Stimulated activated CD8-positive, alpha-beta memory T cell treated with anti-CD3 and anti-CD28 coated beads, Interleukin-15, amount 100 ng/mL, for 1 hour (primary cell): ENCODE data around the gene FAM50A.

Experiments used
- DNase-seq: peaks from one replicate; pipeline ENCODE4 v3.0.0-alpha.2; 2020; ENCODE audit warnings: low read depth

The FAM50A gene

GRCh38 chrX:154440623-154441357 lies 3.2 kb upstream of the FAM50A start:
- DNase-seq, result no peak

GRCh38 chrX:154441564-154441963 lies 2.4 kb upstream of the FAM50A start:
- DNase-seq, result no peak

- no peak for DNase-seq
These were observed 1.8 kb upstream of the FAM50A start for GRCh38 chrX:154441984-154442707.

GRCh38 chrX:154443479-154443910 lies 446 bp upstream of the FAM50A start:
- no peak for DNase-seq

GRCh38 chrX:154444755-154445246 lies 860 bp downstream of the FAM50A start:
- DNase-seq, result no peak

- no peak for DNase-seq
These were observed 1.8 kb downstream of the FAM50A start for GRCh38 chrX:154445776-154446175.

- no peak for DNase-seq
These were observed 2.5 kb downstream of the FAM50A start for GRCh38 chrX:154446430-154446829.

- no peak for DNase-seq
These were observed 4.5 kb downstream of the FAM50A start for GRCh38 chrX:154448484-154448883.

- DNase-seq, result no peak
These were observed 5.7 kb downstream of the FAM50A start for GRCh38 chrX:154449618-154450017.

- no peak for DNase-seq
These were observed 6.4 kb downstream of the FAM50A start for GRCh38 chrX:154450312-154450711.

GRCh38 chrX:154452823-154453222 lies 8.9 kb downstream of the FAM50A start:
- no peak for DNase-seq

- DNase-seq, result no peak
These were observed 13.7 kb downstream of the FAM50A start for GRCh38 chrX:154457491-154458115.

- DNase-seq, result no peak
These were observed 14.4 kb downstream of the FAM50A start, which contains the start of gene PLXNA3 for GRCh38 chrX:154458116-154458953. Gene PLXNA3 (plus strand): TSS chrX:154458281. CDS start chrX:154460184, 1,903 bp downstream.

GRCh38 chrX:154458954-154459778 lies 15.2 kb downstream of the FAM50A start:
- DNase-seq, result no peak

- no peak for DNase-seq
These were observed 15.9 kb downstream of the FAM50A start for GRCh38 chrX:154459832-154460231.

- no peak for DNase-seq
These were observed 16.4 kb downstream of the FAM50A start for GRCh38 chrX:154460326-154460725.

- DNase-seq, result no peak
These were observed 18.5 kb downstream of the FAM50A start for GRCh38 chrX:154462396-154462795.

GRCh38 chrX:154463611-154464220 lies 19.8 kb downstream of the FAM50A start:
- DNase-seq, result no peak

- DNase-seq, result no peak
These were observed 20.9 kb downstream of the FAM50A start for GRCh38 chrX:154464806-154465365.

GRCh38 chrX:154465601-154466000 lies 21.7 kb downstream of the FAM50A start:
- no peak for DNase-seq
